Measurements from ENCODE around the gene RNF17. TPM values are rescaled to one million over a fixed set of nuclear protein-coding genes. Genes with fewer than 3 reads are reported as not detected.

Gene RNF17
- total and polyA plus RNA-seq, 2 experiments from 2014 or later: not detected

DNA sequence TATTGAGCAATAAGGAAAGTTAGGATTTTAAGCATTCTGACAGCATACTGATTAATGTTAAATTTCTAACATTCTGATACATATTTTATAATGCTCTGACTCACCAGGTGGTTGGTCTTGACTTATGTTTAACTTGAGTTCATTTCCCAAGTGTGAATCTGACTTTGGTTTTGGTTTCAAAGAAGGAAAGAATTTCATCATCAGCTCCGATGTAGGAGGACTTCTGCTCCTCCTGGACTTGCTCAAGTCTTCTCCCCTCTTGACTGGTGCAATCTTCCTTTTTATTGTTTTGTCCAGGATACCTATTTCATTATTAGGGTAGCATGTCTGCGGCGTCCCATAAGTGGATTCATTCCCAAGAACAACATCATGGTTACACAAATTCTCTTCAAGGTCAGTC is 141.3 kb downstream of the RNF17 start:
- no peak for TF ChIP-seq EZH2phosphoT487 (IDR thresholded peaks at IDR 0.05; ENCODE audit: insufficient read depth, low read depth)
- TF ChIP-seq EZH2 (IDR thresholded peaks at IDR 0.05; ENCODE audit: insufficient read depth, poor library complexity, severe bottlenecking): no peak
- Histone ChIP-seq H3K27me3 (replicated peaks; ENCODE audit: insufficient read depth) (no peaks in the 10 kb centered on the region), H3F3A (ENCODE audit: insufficient read depth) (no peaks in the 10 kb centered on the region), H3K9me3 (ENCODE audit: low read depth) (no peaks in the 10 kb centered on the region), H3K79me2 (ENCODE audit: insufficient read depth) (no peaks in the 10 kb centered on the region), H3K4me2 (ENCODE audit: unreplicated experiment) (no peak overlapping the region), H3K4me1 (ENCODE audit: insufficient read depth) (no peaks in the 10 kb centered on the region), H3K9ac (no peak overlapping the region), H3K9me2 (ENCODE audit: insufficient read depth) (no peaks in the 10 kb centered on the region), H3K36me3 (ENCODE audit: low read depth) (no peaks in the 10 kb centered on the region), H3K4me3 (no peak overlapping the region), H4K20me1 (ENCODE audit: insufficient read depth) (no peaks in the 10 kb centered on the region), H2AFZ (no peak overlapping the region), H3K27ac (no peak overlapping the region)
- peak; percentile 48 for DNase-seq
- 76 to 79% methylated on average over 3 of the region's 3 CpGs for WGBS, 2 experiments (ENCODE audit: low coverage in 1 of 2, low lambda C conversion rate in 2 of 2, missing lambda C conversion rate in 2 of 2)
- in situ Hi-C loops (cut with MboI): no loop called here

DNA sequence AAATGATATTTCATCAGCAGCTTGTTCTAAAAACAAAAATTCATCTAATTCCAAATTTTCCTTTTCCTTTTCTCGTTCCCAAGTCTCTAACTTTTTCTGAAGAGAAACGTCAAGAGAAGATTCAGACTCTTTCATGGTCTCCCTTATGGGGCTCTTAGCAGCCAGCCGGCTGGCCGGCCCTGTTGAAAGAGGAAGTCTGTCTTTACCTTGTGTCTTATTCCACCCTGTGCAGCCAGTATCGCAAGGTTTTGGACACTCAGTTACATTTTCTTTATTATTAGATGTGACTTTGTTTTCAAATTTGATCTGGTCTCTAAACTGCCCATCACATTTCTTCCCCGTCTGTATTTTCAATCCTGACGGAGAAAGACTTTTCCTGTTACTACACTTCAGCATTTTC is 142.3 kb downstream of the RNF17 start:
- H3K36me3 ChIP-seq (ENCODE audit: low read depth): no peaks in the 10 kb centered on the region
- H4K20me1 ChIP-seq (ENCODE audit: insufficient read depth): no peaks in the 10 kb centered on the region
- H3K4me2 ChIP-seq (ENCODE audit: unreplicated experiment): no peak overlapping the region
- H3K9me3 ChIP-seq (ENCODE audit: low read depth): no peaks in the 10 kb centered on the region
- H3K9ac ChIP-seq: no peak overlapping the region
- no peak for DNase-seq
- no peaks in the 10 kb centered on the region for H3K27me3 ChIP-seq (replicated peaks; ENCODE audit: insufficient read depth)
- H3K4me1 ChIP-seq (ENCODE audit: insufficient read depth): no peaks in the 10 kb centered on the region
- no peaks in the 10 kb centered on the region for H3F3A ChIP-seq (ENCODE audit: insufficient read depth)
- no peaks in the 10 kb centered on the region for H3K79me2 ChIP-seq (ENCODE audit: insufficient read depth)
- TF ChIP-seq EZH2phosphoT487 (IDR thresholded peaks at IDR 0.05; ENCODE audit: insufficient read depth, low read depth): no peak
- no peak for TF ChIP-seq EZH2 (IDR thresholded peaks at IDR 0.05; ENCODE audit: insufficient read depth, poor library complexity, severe bottlenecking)
- H3K9me2 ChIP-seq (ENCODE audit: insufficient read depth): no peaks in the 10 kb centered on the region
- no peak overlapping the region for H3K4me3 ChIP-seq
- H3K27ac ChIP-seq: no peak overlapping the region
- no peak overlapping the region for H2AFZ ChIP-seq
- in situ Hi-C loops (cut with MboI): no loop called here
- 97 to 99% methylated on average over 7 of the region's 7 CpGs for WGBS, 2 experiments (ENCODE audit: low coverage in 1 of 2, low lambda C conversion rate in 2 of 2, missing lambda C conversion rate in 2 of 2)

DNA sequence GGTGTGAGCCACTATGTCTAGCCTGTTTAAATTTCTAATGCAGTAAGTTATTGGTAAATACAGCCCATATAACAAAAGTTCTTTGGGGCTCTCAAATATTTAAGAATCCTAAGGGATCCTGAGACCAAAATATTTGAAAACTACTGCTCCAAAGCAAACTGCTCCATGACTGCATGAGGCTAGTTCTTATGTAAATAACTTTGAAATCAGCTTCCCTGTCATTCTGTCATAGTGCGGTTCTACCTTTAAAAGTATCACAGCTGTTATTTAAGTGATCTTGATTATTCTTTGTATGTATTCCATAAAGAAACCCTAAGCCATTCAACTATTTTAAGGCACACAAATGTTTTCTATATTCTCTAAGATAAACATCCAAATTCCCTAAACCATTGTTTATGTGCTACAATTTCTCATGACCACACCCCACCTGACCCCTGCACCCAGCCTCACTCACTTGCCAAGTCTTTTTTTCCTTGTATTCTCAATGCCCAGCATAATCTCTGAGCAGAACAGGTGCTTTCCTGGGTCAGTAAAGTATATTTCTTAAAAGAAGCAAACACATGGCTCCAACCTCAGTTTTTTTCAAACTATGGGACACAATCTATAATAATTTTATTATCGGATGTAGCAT is 146.6 kb downstream of the RNF17 start:
- Histone ChIP-seq H3K79me2 (ENCODE audit: insufficient read depth) (peaks cover 25% of the 10 kb centered on the region), H3K36me3 (ENCODE audit: low read depth) (no peaks in the 10 kb centered on the region), H4K20me1 (ENCODE audit: insufficient read depth) (no peaks in the 10 kb centered on the region), H3K4me2 (ENCODE audit: unreplicated experiment) (no peak overlapping the region), H2AFZ (no peak overlapping the region), H3K9ac (no peak overlapping the region), H3K27me3 (replicated peaks; ENCODE audit: insufficient read depth) (no peaks in the 10 kb centered on the region), H3K9me2 (ENCODE audit: insufficient read depth) (no peaks in the 10 kb centered on the region), H3K9me3 (ENCODE audit: low read depth) (no peaks in the 10 kb centered on the region), H3K4me1 (ENCODE audit: insufficient read depth) (no peaks in the 10 kb centered on the region), H3F3A (ENCODE audit: insufficient read depth) (no peaks in the 10 kb centered on the region), H3K4me3 (no peak overlapping the region), H3K27ac (no peak overlapping the region)
- WGBS, 2 experiments (ENCODE audit: low coverage in 1 of 2, low lambda C conversion rate in 2 of 2, missing lambda C conversion rate in 2 of 2): 94% methylated on average over 2 of the region's 2 CpGs
- in situ Hi-C loops (cut with MboI): no loop called here
- DNase-seq: no peak
- TF ChIP-seq EZH2phosphoT487 (IDR thresholded peaks at IDR 0.05; ENCODE audit: insufficient read depth, low read depth) (no peak), EZH2 (IDR thresholded peaks at IDR 0.05; ENCODE audit: insufficient read depth, poor library complexity, severe bottlenecking) (no peak)

DNA sequence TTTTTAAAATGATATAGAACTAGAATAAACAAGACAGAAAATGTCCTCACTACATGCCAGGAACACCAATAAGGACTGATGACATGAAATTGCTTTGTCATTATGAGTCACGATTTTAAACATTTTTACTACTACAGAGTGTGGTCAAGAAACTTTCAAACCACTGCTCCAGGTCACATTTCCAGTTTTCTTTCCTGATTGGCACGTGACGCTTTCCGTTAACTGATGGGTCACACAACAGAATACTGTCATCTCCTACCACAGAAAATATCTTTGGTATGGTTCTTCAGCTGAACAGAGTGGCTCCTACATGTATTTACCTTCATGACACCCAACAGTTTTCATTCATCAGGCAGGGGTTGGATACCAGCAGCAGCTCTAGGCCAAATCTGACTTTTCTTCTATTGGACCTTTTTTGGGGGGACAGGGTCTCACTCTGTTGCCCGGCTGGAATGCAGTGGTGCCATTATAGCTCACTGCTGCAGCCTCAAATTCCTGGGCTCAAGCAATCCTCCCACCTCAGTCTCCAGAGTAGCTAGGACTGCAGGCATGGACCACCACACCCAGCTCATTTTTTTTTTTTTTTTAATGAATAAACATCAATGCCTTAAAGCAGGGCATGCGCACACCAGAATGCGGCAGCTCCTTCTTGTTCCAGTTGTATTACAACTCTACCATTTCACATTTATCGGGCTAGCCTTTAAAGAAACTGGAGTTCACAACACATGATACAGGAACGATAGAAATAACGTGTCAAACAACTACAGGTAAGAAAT is 147.4 kb downstream of the RNF17 start:
- Histone ChIP-seq H3K27me3 (replicated peaks; ENCODE audit: insufficient read depth) (no peaks in the 10 kb centered on the region), H3F3A (ENCODE audit: insufficient read depth) (no peaks in the 10 kb centered on the region), H4K20me1 (ENCODE audit: insufficient read depth) (no peaks in the 10 kb centered on the region), H3K4me3 (no peak overlapping the region), H3K36me3 (ENCODE audit: low read depth) (no peaks in the 10 kb centered on the region), H3K27ac (no peak overlapping the region), H3K4me2 (ENCODE audit: unreplicated experiment) (no peak overlapping the region), H3K79me2 (ENCODE audit: insufficient read depth) (peaks cover 32% of the 10 kb centered on the region), H3K9ac (no peak overlapping the region), H3K4me1 (ENCODE audit: insufficient read depth) (no peaks in the 10 kb centered on the region), H3K9me3 (ENCODE audit: low read depth) (no peaks in the 10 kb centered on the region), H3K9me2 (ENCODE audit: insufficient read depth) (no peaks in the 10 kb centered on the region), H2AFZ (no peak overlapping the region)
- WGBS, 2 experiments (ENCODE audit: low coverage in 1 of 2, low lambda C conversion rate in 2 of 2, missing lambda C conversion rate in 2 of 2): 89 to 90% methylated on average over 10 of the region's 10 CpGs
- peak; percentile 53 for DNase-seq
- in situ Hi-C loops (cut with MboI): no loop called here
- TF ChIP-seq EZH2 (IDR thresholded peaks at IDR 0.05; ENCODE audit: insufficient read depth, poor library complexity, severe bottlenecking) (no peak), EZH2phosphoT487 (IDR thresholded peaks at IDR 0.05; ENCODE audit: insufficient read depth, low read depth) (no peak)
